Endothelial cell of umbilical vein (primary cell): ENCODE measurements around the gene TLE4. TPM values are rescaled to one million over a fixed set of nuclear protein-coding genes. Genes with fewer than 3 reads are reported as not detected.

Source experiments
- BruUV-seq: library from RNA; stranded (reverse); fragments of 400-500 nt; replicated peaks from 2 replicates; lab custom pipeline; 2021; lab: Mats Ljungman, UMichigan
- CTCF ChIA-PET: fragments of 300-600, 350-600 bp; sonication (Branson Sonifier 250); formaldehyde crosslinking; loops from one replicate; lab custom pipeline; 2021; ENCODE audit warnings: antibody characterized with exemption, inconsistent platforms; lab: Charles Lee
- POLR2A ChIA-PET: fragments of 300-600, 350-600 bp; sonication (Branson Sonifier 250); formaldehyde crosslinking; loops from one replicate; lab custom pipeline; 2021; ENCODE audit warnings: antibody characterized with exemption, inconsistent platforms; lab: Charles Lee
- DNase-seq: peaks from one replicate; pipeline ENCODE4 v3.0.0-alpha.2; 2011; ENCODE audit warnings: low read depth, low spot score
- FAIRE-seq: peaks from 2 replicates; lab custom pipeline; 2011; peaks lifted over from hg19 to GRCh38; lab: Jason Lieb, UNC
- H2AFZ ChIP-seq: 2 replicates; pipeline ENCODE4 v1.6.0; 2012; ENCODE audit warnings: low read depth, low read length, control low read depth, inconsistent platforms
- H3K27ac ChIP-seq: 2 replicates; pipeline ENCODE4 v1.5.1; 2011; ENCODE audit warnings: low read depth, mild to moderate bottlenecking, control low read depth, low read length, moderate library complexity; ENCODE audit not compliant: insufficient read depth
- H3K27me3 ChIP-seq, 2 experiments: 2 replicates each; pipeline versions ENCODE4 v1.6.0 to v1.6.1; 2011; ENCODE audit warnings: low read length in 2 of 2, mixed read lengths in 1 of 2; ENCODE audit not compliant: control insufficient read depth in 2 of 2, insufficient read depth in 2 of 2
- H3K36me3 ChIP-seq, 2 experiments: 2 replicates in 1 of 2; 3 replicates in 1 of 2; pipeline ENCODE4 v1.5.1; 2011; ENCODE audit warnings: low read length in 2 of 2, mild to moderate bottlenecking in 1 of 2, moderate library complexity in 1 of 2; ENCODE audit not compliant: control insufficient read depth in 2 of 2, insufficient read depth in 2 of 2; ENCODE audit errors: extremely low read depth in 1 of 2
- H3K4me1 ChIP-seq: 3 replicates; pipeline ENCODE4 v1.5.1; 2011; ENCODE audit warnings: mild to moderate bottlenecking, low read length; ENCODE audit not compliant: control insufficient read depth, insufficient read depth; ENCODE audit errors: extremely low read depth
- H3K4me2 ChIP-seq: 2 replicates; pipeline ENCODE4 v1.6.1; 2011; ENCODE audit warnings: low read length, control low read depth, mixed read lengths; ENCODE audit not compliant: insufficient read depth
- H3K4me3 ChIP-seq, 3 experiments: fragments of 200-600 bp in 1 of 3; sonication (generic), shearing (Covaris generic) in 1 of 3; replicated peaks in 1 of 3; 2 replicates each; pipeline ENCODE4 v1.5.1; 2011 to 2016; ENCODE audit warnings: control low read depth in 3 of 3, low read length in 3 of 3, mild to moderate bottlenecking in 2 of 3, inconsistent platforms in 1 of 3, low read depth in 1 of 3, moderate library complexity in 1 of 3; ENCODE audit not compliant: insufficient read depth in 1 of 3
- H3K79me2 ChIP-seq: 2 replicates; pipeline ENCODE4 v1.6.0; 2012; ENCODE audit warnings: low read length, inconsistent platforms; ENCODE audit not compliant: control insufficient read depth, insufficient read depth
- H3K9ac ChIP-seq: replicated peaks from 2 replicates; pipeline ENCODE3; 2011; ENCODE audit warnings: low read length, control low read depth; ENCODE audit not compliant: insufficient read depth; ENCODE audit errors: extremely low read depth
- H3K9me1 ChIP-seq: replicated peaks from 3 replicates; pipeline ENCODE4 v1.6.0; 2011; ENCODE audit warnings: mild to moderate bottlenecking, low read length; ENCODE audit not compliant: control insufficient read depth, insufficient read depth; ENCODE audit errors: extremely low read depth
- H3K9me3 ChIP-seq: replicated peaks from 2 replicates; pipeline ENCODE4 v1.5.1; 2012; ENCODE audit warnings: low read length, inconsistent platforms; ENCODE audit not compliant: control insufficient read depth, insufficient read depth
- H4K20me1 ChIP-seq: replicated peaks from 2 replicates; pipeline ENCODE3; 2011; ENCODE audit warnings: mild to moderate bottlenecking, low read length; ENCODE audit not compliant: control insufficient read depth, insufficient read depth; ENCODE audit errors: extremely low read depth
- CTCF ChIP-seq, 2 donors: IDR thresholded peaks; 1 replicate in 1 of 2; 2 replicates in 1 of 2; pipeline ENCODE4 v1.5.1; 2011; ENCODE audit warnings: low read length in 2 of 2, mild to moderate bottlenecking in 2 of 2, moderate library complexity in 2 of 2, control low read depth in 1 of 2, inconsistent platforms in 1 of 2, low read depth in 1 of 2; ENCODE audit not compliant: insufficient read depth in 1 of 2; ENCODE audit errors: extremely low read depth in 1 of 2
- EZH2 ChIP-seq: IDR thresholded peaks from 2 replicates; pipeline ENCODE4 v1.6.1; 2012; ENCODE audit warnings: borderline replicate concordance, low read depth, mild to moderate bottlenecking, moderate library complexity, low read length, inconsistent platforms; ENCODE audit not compliant: severe bottlenecking
- FOS ChIP-seq: IDR thresholded peaks from 2 replicates; pipeline ENCODE4 v1.6.1; 2011; ENCODE audit warnings: mild to moderate bottlenecking, low read length, moderate library complexity, borderline replicate concordance; ENCODE audit not compliant: insufficient read depth
- GATA2 ChIP-seq: IDR thresholded peaks from 2 replicates; pipeline ENCODE4 v1.7.0; 2011; ENCODE audit warnings: low read depth, mild to moderate bottlenecking, moderate library complexity, mixed read lengths, low read length; ENCODE audit not compliant: insufficient read length, insufficient read depth
- JUN ChIP-seq: IDR thresholded peaks from 2 replicates; pipeline ENCODE4 v1.6.1; 2011; ENCODE audit warnings: borderline replicate concordance, low read depth; ENCODE audit not compliant: insufficient read length, insufficient read depth
- MAX ChIP-seq: IDR thresholded peaks from 2 replicates; pipeline ENCODE4 v1.6.1; 2011; ENCODE audit not compliant: insufficient read depth, insufficient read length
- MYC ChIP-seq: IDR thresholded peaks from one replicate; pipeline ENCODE4 v1.6.1; 2011; ENCODE audit warnings: mild to moderate bottlenecking, low read depth, low read length
- POLR2A ChIP-seq: IDR thresholded peaks from 2 replicates; pipeline ENCODE4 v1.6.1; 2012; ENCODE audit warnings: low read depth, mild to moderate bottlenecking, control low read depth, low read length
- POLR2AphosphoS5 ChIP-seq: IDR thresholded peaks from 2 replicates; pipeline ENCODE4 v1.6.1; 2012; ENCODE audit warnings: low read depth, mild to moderate bottlenecking, control low read depth, low read length, moderate library complexity; ENCODE audit not compliant: insufficient read depth
- dilution Hi-C: fragments of 300-500 bp; cut with MboI; formaldehyde crosslinking; loops from one replicate; pipeline ENCODE4 v1.15.0; 2019; ENCODE audit warnings: low sequenced_read_pairs; ENCODE audit not compliant: extremely low pct_ligation_motif_present
- intact Hi-C: fragments of 100-400 bp; cut with micrococcal nuclease; formaldehyde crosslinking; loops from one replicate; pipeline ENCODE4 v1.10.0; 2022
- polyA plus RNA-seq, 4 experiments: library from polyadenylated mRNA; depleted of rRNA in 3 of 4; stranded (reverse) in 3 of 4; unstranded in 1 of 4; fragments of >200 nt; gene quantifications; 2 replicates each; pipeline versions ENCODE4 v1.2.1 to v1.2.3, GENCODE V29; 2011 to 2012; ENCODE audit warnings: missing spikeins in 1 of 4
- total RNA-seq: library from RNA; stranded (reverse); gene quantifications from 2 replicates; pipeline ENCODE4 v1.2.3, GENCODE V29; 2021

TLE4 gene
- total and polyA plus RNA-seq, 2 donors (not counting 3 experiments of a cell fraction or from before 2014, with no cell fraction given) = 31.4 to 32.3 TPM

- H3K79me2 ChIP-seq = no peaks in the 10 kb centered on the region
- TF ChIP-seq EZH2 (no peak), FOS (no peak), CTCF (IDR thresholded peaks at IDR 0.05; ENCODE audit: extremely low read depth in 1 of 2, insufficient read depth in 1 of 2, low read depth in 1 of 2, low read length in 2 of 2) (no peak), JUN (no peak), POLR2A (no peak), MYC (no peak), POLR2AphosphoS5 (no peak), GATA2 (no peak), MAX (no peak)
- no peak overlapping the region for H3K9ac ChIP-seq
- no peaks in the 10 kb centered on the region for H3K27me3 ChIP-seq
- ChIA-PET CTCF (no interaction called here), POLR2A (no interaction called here)
- no peak overlapping the region for H3K4me3 ChIP-seq
- intact Hi-C loops = loop anchor here (1.0 to 5.0 kb wide), 3 partner anchors 20 to 670 kb away; no protein-coding TSS in a partner anchor
- H3K4me1 ChIP-seq = peaks cover 14% of the 10 kb centered on the region
- no TSS peak for BruUV-seq
- no peak overlapping the region for H2AFZ ChIP-seq
- no peaks in the 10 kb centered on the region for H4K20me1 ChIP-seq
- H3K4me2 ChIP-seq = peak overlapping the region; percentile 11
- DNase-seq (peak; percentile 79), FAIRE-seq (no peak)
- dilution Hi-C loops = no loop called here
- peak overlapping the region; percentile 45 for H3K27ac ChIP-seq
- H3K9me3 ChIP-seq = no peaks in the 10 kb centered on the region
- no peaks in the 10 kb centered on the region for H3K36me3 ChIP-seq
- H3K9me1 ChIP-seq = no peaks in the 10 kb centered on the region
Measured at GRCh38 chr9:79682076-79682736, 110.4 kb downstream of the TLE4 start.
